ENCODE data around the gene HELQ.

HELQ gene

GRCh38 chr4:83369831-83370639 is 85.6 kb downstream of the HELQ start:
- no peak for DNase-seq

GRCh38 chr4:83364312-83364711 is 91.3 kb downstream of the HELQ start:
- no peak for DNase-seq

- DNase-seq, result no peak
Measured at GRCh38 chr4:83362492-83363329, 92.9 kb downstream of the HELQ start.

- DNase-seq, result no peak
Measured at GRCh38 chr4:83361416-83362103, 94.1 kb downstream of the HELQ start.

- no peak for DNase-seq
Measured at GRCh38 chr4:83360018-83360417, 95.6 kb downstream of the HELQ start.

GRCh38 chr4:83358410-83358809 is 97.2 kb downstream of the HELQ start:
- DNase-seq, result no peak
